ENCODE results near the gene CTNNBL1. TPM values are rescaled to one million over a fixed set of nuclear protein-coding genes. Genes with fewer than 3 reads are reported as not detected.

CTNNBL1 gene
- total and polyA plus RNA-seq, 2 donors (not counting 3 experiments of a cell fraction or from before 2014, with no cell fraction given), result 20.8 to 60.2 TPM

DNA sequence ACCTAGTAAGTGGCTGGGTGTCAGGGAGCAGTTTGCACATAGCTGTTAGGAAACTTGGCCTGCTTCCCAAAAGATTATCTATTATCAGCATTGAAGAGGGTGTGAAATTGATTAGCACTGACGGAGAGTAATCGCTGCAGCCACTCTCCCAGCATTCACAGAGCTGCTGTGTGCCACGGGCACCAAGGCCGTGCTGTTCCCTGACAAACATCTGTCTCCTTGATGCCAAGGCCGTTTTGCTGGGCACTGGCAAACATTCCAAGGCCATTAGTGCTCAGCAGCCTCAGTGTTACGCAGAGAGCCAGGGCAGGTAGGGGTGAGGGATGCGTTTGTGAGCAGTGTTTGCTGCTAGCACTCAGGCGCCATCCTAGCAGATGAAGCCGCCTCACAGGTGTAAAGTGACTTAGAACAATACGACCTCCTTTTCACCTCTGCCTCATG lies 151.4 kb downstream of the CTNNBL1 start:
- no peak for DNase-seq (ENCODE audit: low read depth, low spot score)
- Histone ChIP-seq H3K79me2 (ENCODE audit: control insufficient read depth, insufficient read depth, low read length) (no peaks in the 10 kb centered on the region), H3K36me3 (ENCODE audit: control insufficient read depth in 2 of 2, extremely low read depth in 1 of 2, insufficient read depth in 2 of 2, low read length in 2 of 2) (peaks cover 0 to 3% of the 10 kb centered on the region in 2 experiments), H3K4me1 (ENCODE audit: control insufficient read depth, extremely low read depth, insufficient read depth, low read length) (no peaks in the 10 kb centered on the region), H3K27me3 (ENCODE audit: control insufficient read depth in 2 of 2, insufficient read depth in 2 of 2, low read length in 2 of 2) (no peaks in the 10 kb centered on the region), H3K27ac (ENCODE audit: insufficient read depth, low read depth, low read length) (no peak overlapping the region), H3K9me1 (replicated peaks; ENCODE audit: control insufficient read depth, extremely low read depth, insufficient read depth, low read length) (no peaks in the 10 kb centered on the region), H3K9me3 (replicated peaks; ENCODE audit: control insufficient read depth, insufficient read depth, low read length) (no peaks in the 10 kb centered on the region), H3K4me3 (replicated peaks in 1 of 3; ENCODE audit: insufficient read depth in 1 of 3, low read depth in 1 of 3, low read length in 3 of 3) (no peak overlapping the region), H3K9ac (replicated peaks; ENCODE audit: extremely low read depth, insufficient read depth, low read length) (no peak overlapping the region), H3K4me2 (ENCODE audit: insufficient read depth, low read length) (no peak overlapping the region), H2AFZ (ENCODE audit: low read depth, low read length) (no peak overlapping the region), H4K20me1 (replicated peaks; ENCODE audit: control insufficient read depth, extremely low read depth, insufficient read depth, low read length) (no peaks in the 10 kb centered on the region)
- no TSS peak for BruUV-seq (replicated peaks)
- TF ChIP-seq, protein P1, sequence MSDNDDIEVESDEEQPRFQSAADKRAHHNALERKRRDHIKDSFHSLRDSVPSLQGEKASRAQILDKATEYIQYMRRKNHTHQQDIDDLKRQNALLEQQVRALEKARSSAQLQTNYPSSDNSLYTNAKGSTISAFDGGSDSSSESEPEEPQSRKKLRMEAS (IDR thresholded peaks at IDR 0.05; ENCODE audit: insufficient read depth, insufficient read length), result no peak
- no peak for TF ChIP-seq POLR2AphosphoS5 (IDR thresholded peaks at IDR 0.05; ENCODE audit: insufficient read depth, low read depth, low read length)
- TF ChIP-seq EZH2 (IDR thresholded peaks at IDR 0.05; ENCODE audit: borderline replicate concordance, low read depth, low read length, severe bottlenecking), result no peak
- TF ChIP-seq JUN (IDR thresholded peaks at IDR 0.05; ENCODE audit: borderline replicate concordance, insufficient read depth, insufficient read length, low read depth), result no peak
- TF ChIP-seq FOS (IDR thresholded peaks at IDR 0.05; ENCODE audit: borderline replicate concordance, insufficient read depth, low read length), result no peak
- TF ChIP-seq POLR2A (IDR thresholded peaks at IDR 0.05; ENCODE audit: low read depth, low read length), result no peak
- TF ChIP-seq, protein P2, sequence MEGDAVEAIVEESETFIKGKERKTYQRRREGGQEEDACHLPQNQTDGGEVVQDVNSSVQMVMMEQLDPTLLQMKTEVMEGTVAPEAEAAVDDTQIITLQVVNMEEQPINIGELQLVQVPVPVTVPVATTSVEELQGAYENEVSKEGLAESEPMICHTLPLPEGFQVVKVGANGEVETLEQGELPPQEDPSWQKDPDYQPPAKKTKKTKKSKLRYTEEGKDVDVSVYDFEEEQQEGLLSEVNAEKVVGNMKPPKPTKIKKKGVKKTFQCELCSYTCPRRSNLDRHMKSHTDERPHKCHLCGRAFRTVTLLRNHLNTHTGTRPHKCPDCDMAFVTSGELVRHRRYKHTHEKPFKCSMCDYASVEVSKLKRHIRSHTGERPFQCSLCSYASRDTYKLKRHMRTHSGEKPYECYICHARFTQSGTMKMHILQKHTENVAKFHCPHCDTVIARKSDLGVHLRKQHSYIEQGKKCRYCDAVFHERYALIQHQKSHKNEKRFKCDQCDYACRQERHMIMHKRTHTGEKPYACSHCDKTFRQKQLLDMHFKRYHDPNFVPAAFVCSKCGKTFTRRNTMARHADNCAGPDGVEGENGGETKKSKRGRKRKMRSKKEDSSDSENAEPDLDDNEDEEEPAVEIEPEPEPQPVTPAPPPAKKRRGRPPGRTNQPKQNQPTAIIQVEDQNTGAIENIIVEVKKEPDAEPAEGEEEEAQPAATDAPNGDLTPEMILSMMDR (IDR thresholded peaks at IDR 0.05; ENCODE audit: extremely low read depth in 1 of 2, insufficient read depth in 1 of 2, low read depth in 1 of 2, low read length in 2 of 2), result no peak
- no peak for TF ChIP-seq MYC (IDR thresholded peaks at IDR 0.05; ENCODE audit: low read depth, low read length)
- no peak for TF ChIP-seq GATA2 (IDR thresholded peaks at IDR 0.05; ENCODE audit: insufficient read depth, insufficient read length, low read depth, low read length)
- POLR2A ChIA-PET, result no interaction called here
- CTCF ChIA-PET, result no interaction called here
- no peak for FAIRE-seq
- dilution Hi-C loops (cut with MboI; ENCODE audit: extremely low pct_ligation_motif_present, low sequenced_read_pairs) (no loop called here), intact Hi-C loops (cut with micrococcal nuclease) (no loop called here)
